ENCODE measurements around the gene ARL17A.
A peak's percentile ranks its signal among the peaks of the same experiment; 100 is the strongest.
"Not testable (repeated sequence)": the region's sequence is repeated elsewhere in the genome, so short reads cannot be mapped to it uniquely, and the experiment has no call there.

Gene ARL17A

DNA sequence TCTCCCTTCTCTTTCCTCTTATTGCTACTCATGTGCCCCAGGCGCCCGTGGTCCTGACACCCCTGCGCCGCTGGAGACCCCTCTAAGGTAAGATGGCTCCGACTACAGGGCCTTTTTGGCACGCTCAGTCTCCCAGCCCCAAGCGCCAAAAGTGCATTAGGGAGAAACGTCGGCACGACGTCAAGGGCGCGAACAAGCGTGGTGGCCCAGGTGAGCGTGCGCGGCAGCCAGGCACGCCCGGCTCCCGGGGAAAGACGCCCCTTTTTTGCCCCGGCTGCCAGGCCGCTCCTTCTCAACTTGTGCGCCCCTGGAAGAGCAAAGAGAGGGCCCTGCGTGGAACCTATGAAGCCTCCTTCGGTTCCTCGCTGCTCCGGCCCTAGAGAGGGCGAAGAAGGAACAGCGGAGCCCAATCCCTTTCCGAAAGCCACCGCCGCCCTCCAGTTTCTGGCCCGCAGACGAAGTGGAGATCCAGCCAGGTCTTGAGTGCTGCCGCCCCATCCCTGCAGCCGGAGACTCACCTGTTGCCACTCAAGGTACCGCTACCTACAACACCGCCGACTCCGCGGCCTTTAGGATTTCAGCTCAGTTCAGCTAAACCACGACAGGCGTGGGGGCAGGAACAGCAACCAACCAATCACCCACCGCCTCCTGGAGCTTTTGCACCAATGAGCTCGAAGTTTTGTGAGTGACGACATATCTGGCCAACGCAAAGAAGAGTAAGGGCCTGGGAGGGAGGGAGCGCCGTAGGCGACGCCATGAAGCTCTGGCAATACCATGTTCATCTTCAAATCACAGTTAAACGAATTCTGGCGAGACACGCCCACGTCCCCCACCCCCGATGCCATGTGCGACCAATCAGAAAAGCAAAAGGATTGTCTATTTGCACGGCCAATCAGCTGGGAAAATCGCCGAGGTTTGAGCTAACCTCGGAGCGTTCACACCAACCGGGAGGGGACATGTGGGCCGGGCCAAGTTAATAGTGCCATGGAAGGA lies at the start of gene ARL17A:
Gene ARL17A (minus strand): TSS at position 609 of the 993 bp plus-strand sequence. CDS start 3,369 bp downstream, outside the sequence.
- peak; percentile 43 to 48 for DNase-seq (ENCODE audit: low read depth in 2 of 2)

DNA sequence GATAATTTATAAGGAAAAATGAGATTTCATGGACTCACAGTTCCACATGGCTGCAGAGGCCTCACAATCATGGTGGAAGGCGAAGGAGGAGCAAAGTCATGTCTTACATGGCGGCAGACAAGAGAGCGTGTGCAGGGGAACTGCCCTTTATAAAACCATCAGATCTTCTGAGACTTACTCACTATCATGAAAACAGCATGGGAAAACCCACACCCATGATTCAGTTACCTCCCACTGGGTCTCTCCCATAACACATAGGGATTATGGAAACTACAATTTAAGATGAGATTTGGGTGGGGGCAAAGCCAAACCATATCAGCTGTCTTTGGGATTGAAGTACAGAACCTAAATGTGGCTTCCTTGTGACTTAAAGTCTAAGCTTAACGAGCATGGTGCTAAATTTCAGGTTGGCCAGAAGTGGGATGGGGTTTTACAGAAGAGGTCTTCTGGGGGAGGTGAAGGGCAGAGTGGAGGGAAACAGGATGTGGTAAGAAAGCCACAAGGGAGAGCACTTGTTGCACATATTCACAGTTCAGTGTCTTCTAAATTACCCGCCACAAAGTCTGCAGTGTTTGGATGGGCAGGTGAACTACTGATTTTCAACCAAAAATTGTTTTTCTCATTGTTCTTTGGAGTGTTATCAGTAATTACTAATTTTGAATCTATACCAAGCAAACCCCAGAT lies 49.4 kb upstream of the ARL17A start:
- not testable (repeated sequence) for DNase-seq (ENCODE audit: low read depth in 2 of 2)

GRCh38 chr17:46627452-46627851 lies 48.0 kb upstream of the ARL17A start:
- DNase-seq (ENCODE audit: low read depth in 2 of 2) = not testable (repeated sequence)

DNA sequence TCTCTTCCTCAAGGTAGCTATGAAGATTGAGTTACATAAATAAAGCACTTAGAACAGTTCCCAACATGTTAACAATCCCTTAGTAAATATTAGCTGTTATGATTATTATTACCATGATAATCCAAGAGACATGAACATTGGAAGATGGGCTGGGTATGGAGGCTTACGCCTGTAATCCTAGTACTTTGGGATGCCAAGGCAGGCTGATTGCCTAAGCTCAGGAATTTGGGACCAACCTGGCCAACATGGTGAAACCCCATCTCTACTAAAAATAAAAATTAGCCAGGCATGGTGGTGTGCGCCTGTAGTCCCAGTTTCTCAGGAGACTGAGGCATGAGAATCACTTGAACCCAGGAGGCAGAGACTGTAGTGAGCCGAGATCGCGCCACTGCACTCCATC lies 45.2 kb upstream of the ARL17A start:
- not testable (repeated sequence) for DNase-seq (ENCODE audit: low read depth in 2 of 2)

DNA sequence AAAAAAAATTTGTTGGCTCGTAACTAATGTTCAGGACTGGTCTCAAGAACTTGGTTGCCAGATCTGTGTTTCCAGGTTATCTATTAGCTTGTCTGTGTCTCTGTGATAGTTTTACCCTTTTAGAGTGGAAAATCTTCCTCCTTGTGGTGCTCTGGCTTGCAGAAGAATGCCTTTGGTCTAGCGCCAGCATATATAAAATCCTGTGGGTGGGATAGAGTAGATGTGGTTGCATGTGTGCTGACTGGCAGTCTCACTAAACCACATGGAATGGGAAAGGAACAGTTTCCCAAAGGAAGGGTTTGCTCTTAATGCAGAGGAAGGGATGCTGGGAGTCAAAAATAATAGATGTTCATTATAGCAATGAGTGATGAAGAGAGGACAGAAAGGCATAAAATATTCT lies 44.3 kb upstream of the ARL17A start:
- DNase-seq (ENCODE audit: low read depth in 2 of 2) = not testable (repeated sequence)

DNA sequence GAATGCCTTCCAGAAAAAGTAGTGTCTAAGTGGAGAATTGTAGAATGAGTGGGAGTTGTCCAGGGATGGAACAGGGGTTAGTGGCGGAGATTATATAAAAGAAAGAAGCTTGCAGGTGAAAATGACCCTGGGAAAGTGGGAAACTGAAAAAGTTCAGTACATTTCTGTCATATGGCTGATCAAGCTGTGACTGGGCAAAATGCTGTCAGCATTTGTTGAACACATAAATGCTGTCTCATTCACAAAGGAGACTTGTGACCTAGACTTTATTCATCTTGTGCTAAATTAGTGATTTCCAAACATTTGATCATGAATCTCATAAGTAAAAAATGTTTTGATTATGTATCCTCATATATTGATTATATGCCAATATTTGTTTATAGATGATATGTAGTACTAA lies 39.5 kb upstream of the ARL17A start:
- not testable (repeated sequence) for DNase-seq (ENCODE audit: low read depth in 2 of 2)

- not testable (repeated sequence) for DNase-seq (ENCODE audit: low read depth in 2 of 2)
These were observed 37.6 kb upstream of the ARL17A start for GRCh38 chr17:46617121-46617520.

DNA sequence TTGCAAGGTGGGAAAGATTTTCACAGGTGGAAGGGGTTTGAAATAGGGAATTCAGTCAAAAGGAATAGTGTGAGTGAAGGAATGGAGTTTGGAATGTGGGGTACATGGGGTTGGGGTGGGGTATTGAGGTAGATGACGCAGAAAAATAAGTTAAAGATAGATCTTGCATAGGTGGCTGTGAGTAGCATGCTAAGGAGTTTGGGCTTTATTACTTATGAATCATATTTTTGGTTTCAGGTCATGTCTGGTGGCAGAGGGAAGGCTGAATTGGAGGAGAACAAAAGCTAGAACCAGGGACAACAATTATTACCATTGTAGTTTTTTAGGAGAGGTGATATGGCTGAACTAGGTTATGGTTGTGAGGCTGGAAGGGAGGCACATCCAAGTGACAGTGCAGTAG lies 34.4 kb upstream of the ARL17A start:
- DNase-seq (ENCODE audit: low read depth in 2 of 2) = not testable (repeated sequence)

DNA sequence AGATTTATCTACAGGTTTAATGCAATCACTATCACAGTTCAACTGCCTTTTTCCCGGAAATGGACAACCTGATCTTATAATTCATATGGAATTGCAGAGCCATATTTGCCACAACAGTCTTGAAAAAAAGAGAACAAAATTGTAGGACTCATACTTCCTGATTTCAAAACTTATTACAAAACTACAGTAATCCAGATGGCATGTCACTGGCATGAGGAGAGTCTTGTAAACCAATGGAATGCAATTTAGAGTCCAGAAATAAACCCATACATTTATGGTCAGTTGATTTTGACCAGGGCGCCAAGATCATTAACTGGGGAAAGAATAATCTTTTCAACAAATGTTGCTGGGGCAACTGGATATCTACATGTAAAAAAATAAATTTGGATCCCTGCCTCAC lies 31.8 kb upstream of the ARL17A start:
- not testable (repeated sequence) for DNase-seq (ENCODE audit: low read depth in 2 of 2)

DNA sequence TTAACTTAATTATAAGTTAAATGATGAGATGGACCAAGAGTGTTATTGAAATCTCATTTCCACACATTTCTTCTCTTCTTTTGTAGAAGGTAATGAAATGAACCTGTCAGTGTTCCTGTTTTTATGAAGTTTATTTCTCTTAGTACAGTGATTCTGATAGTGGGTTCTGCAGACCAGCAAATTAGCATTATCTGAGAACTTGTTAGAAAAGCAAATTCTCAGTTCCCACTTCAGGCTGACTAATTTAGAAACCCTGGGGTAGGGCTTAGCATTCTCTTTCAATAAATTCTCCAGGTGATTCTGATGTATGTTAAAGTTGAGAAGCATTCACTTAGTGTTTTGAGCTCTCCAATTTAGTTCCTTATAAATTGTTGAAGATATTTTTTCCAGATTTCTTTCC lies 23.6 kb upstream of the ARL17A start:
- DNase-seq (ENCODE audit: low read depth in 2 of 2) = not testable (repeated sequence)

GRCh38 chr17:46600767-46601166 lies 21.3 kb upstream of the ARL17A start:
- not testable (repeated sequence) for DNase-seq (ENCODE audit: low read depth in 2 of 2)

- not testable (repeated sequence) for DNase-seq (ENCODE audit: low read depth in 2 of 2)
These were observed 18.9 kb upstream of the ARL17A start for GRCh38 chr17:46598344-46598931.

DNA sequence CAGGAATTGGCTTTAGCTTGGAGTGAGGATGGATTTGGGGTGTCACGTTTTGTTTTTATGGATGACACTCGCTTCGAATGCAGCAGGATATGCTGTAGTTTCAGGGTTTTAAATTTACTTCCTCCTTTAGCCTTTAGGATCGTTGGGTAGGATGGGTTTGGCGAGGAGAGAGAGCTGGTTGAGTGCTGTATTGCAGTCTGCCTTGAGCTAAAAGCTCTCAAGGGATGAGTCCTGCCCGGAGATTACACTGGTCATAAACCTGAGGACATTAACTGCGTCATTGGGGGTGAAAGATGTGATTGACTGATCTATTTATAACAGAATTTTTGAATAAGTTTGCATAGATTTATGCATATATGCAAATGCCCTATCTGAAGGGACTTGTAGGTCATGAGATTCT lies 11.8 kb upstream of the ARL17A start:
- DNase-seq (ENCODE audit: low read depth in 2 of 2) = not testable (repeated sequence)

- DNase-seq (ENCODE audit: low read depth in 2 of 2) = not testable (repeated sequence)
These were observed 11.0 kb upstream of the ARL17A start, which contains the start of gene NSF for GRCh38 chr17:46590157-46591146. Gene NSF, plus strand, starts transcription at chr17:46590669. Its CDS starts 107 bp downstream, at chr17:46590776.

GRCh38 chr17:46585444-46585843 lies 6.0 kb upstream of the ARL17A start:
- DNase-seq (ENCODE audit: low read depth in 2 of 2) = not testable (repeated sequence)

DNA sequence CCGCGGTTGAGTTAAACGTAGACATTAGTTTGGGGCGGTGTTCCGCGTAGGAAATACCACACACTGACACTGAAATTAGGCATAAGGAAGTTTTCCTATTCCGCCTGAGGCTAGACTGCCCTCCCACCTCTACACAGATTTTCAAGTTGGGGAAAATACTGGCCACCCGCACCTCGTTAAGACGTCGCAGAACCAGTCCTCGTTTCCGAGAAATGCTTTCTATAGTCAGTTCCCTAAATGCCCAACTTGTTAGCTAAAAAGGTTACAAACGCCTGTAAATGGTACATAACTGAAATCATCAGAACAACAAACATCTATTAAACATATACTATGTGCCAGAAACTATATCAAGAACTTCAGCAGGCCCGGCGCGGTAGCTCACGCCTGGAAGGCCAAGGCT lies 591 bp upstream of the ARL17A start:
- DNase-seq (ENCODE audit: low read depth in 2 of 2) = not testable (repeated sequence)

GRCh38 chr17:46571796-46572195 lies 7.7 kb downstream of the ARL17A start:
- not testable (repeated sequence) for DNase-seq (ENCODE audit: low read depth in 2 of 2)

- not testable (repeated sequence) for DNase-seq (ENCODE audit: low read depth in 2 of 2)
These were observed 12.5 kb downstream of the ARL17A start for GRCh38 chr17:46566980-46567379.

DNA sequence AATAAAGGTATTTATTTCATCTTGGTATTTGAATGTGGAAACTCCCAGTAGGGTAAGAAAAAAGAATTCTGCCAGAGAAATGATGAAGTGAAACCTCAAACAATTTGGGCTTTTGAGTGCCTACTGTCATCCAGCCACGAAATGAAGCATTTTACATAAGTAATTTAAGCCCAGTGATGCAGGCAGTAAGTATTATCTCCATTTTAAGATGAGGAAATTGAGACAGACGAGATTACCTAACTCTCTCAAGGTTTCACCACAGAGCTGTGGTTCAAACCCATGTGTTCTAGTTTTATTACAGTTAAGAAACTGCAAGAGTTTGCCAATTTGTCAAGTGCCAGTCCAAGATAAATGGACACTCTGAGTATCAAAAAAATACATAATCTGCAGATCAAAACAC lies 13.2 kb downstream of the ARL17A start:
- not testable (repeated sequence) for DNase-seq (ENCODE audit: low read depth in 2 of 2)

DNA sequence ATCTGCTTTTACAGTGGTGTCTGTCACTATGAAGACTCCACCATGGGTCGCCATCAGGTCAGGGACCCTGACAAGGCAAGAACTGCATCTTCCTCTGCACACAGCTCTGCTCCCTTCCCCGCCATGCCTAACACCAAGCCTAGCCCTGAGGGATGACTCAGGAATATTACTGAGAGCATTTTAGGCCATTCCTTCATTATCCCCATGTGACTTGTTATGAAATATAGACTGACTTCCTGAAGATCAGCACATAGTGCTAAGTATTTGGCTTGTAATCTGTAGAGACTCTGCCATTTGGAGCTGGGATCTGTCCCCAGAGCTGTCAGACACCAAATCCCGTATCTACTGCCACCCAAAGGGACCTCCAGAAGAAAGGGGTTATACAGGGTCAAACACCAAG lies 19.4 kb downstream of the ARL17A start:
- not testable (repeated sequence) for DNase-seq (ENCODE audit: low read depth in 2 of 2)

GRCh38 chr17:46559155-46559554 lies 20.3 kb downstream of the ARL17A start:
- DNase-seq (ENCODE audit: low read depth in 2 of 2) = not testable (repeated sequence)
